Large intestine (tissue), 3 donors: Measurements from ENCODE around the gene VPS37C. TPM values are rescaled to one million over a fixed set of nuclear protein-coding genes. Genes with fewer than 3 reads are reported as not detected.

Source experiments
- DNase-seq, 2 donors: peaks; one replicate each; pipeline versions ENCODE4 v3.0.0 to v3.0.0-alpha.2; 2013
- H3K27ac ChIP-seq: one replicate; pipeline ENCODE4 v1.5.1; 2013; ENCODE audit warnings: low read length
- H3K27me3 ChIP-seq: 2 replicates; pipeline ENCODE4 v1.6.1; 2013; ENCODE audit warnings: low read length; ENCODE audit not compliant: control insufficient read depth, insufficient read depth
- H3K36me3 ChIP-seq: 2 replicates; pipeline ENCODE4 v1.6.1; 2013; ENCODE audit warnings: low read length; ENCODE audit not compliant: control insufficient read depth, insufficient read depth
- H3K4me1 ChIP-seq: one replicate; pipeline ENCODE4 v1.6.1; 2013; ENCODE audit warnings: low read length; ENCODE audit not compliant: control insufficient read depth, insufficient read depth
- H3K4me3 ChIP-seq: one replicate; pipeline ENCODE4 v1.5.1; 2013; ENCODE audit warnings: low read length
- H3K9me3 ChIP-seq: one replicate; pipeline ENCODE4 v1.6.1; 2013; ENCODE audit warnings: mild to moderate bottlenecking, low read depth, low read length, moderate library complexity; ENCODE audit not compliant: control insufficient read depth
- WGBS: methylation state at CpG from one replicate; pipeline ENCODE4 v1.1.5; 2013; ENCODE audit warnings: low lambda C conversion rate; ENCODE audit not compliant: insufficient coverage; 5-methylcytosine and 5-hydroxymethylcytosine counted together
- polyA plus RNA-seq: library from polyadenylated mRNA; unstranded; fragments of 120-200 nt; gene quantifications from one replicate; pipeline ENCODE4 v1.2.1, GENCODE V29; 2013

Gene VPS37C
- polyA plus RNA-seq, 1 donor, result 32.0 TPM

- peaks cover 10% of the 10 kb centered on the region for H3K4me1 ChIP-seq
- WGBS, result no CpG with 5 or more reads among the region's 6 CpGs
- DNase-seq, result no peak
- no peak overlapping the region for H3K27ac ChIP-seq
- H3K4me3 ChIP-seq, result no peak overlapping the region
- H3K27me3 ChIP-seq, result peaks cover 5% of the 10 kb centered on the region
- no peaks in the 10 kb centered on the region for H3K9me3 ChIP-seq
- H3K36me3 ChIP-seq, result no peaks in the 10 kb centered on the region
These were observed 37.1 kb upstream of the VPS37C start for GRCh38 chr11:61198361-61198760.

- Histone ChIP-seq H3K27me3 (no peaks in the 10 kb centered on the region), H3K9me3 (no peaks in the 10 kb centered on the region), H3K4me1 (peaks cover 10% of the 10 kb centered on the region), H3K36me3 (no peaks in the 10 kb centered on the region), H3K27ac (no peak overlapping the region), H3K4me3 (no peak overlapping the region)
- no CpG with 5 or more reads among the region's 7 CpGs for WGBS
- peak; percentile 7 to 44 for DNase-seq
These were observed 34.5 kb upstream of the VPS37C start for GRCh38 chr11:61195719-61196118.

GRCh38 chr11:61194981-61195695 lies 33.9 kb upstream of the VPS37C start:
- H3K4me1 ChIP-seq, result peaks cover 10% of the 10 kb centered on the region
- no peaks in the 10 kb centered on the region for H3K36me3 ChIP-seq
- H3K27ac ChIP-seq, result no peak overlapping the region
- H3K4me3 ChIP-seq, result no peak overlapping the region
- DNase-seq, result peak in 1 of 2 donors; percentile 20
- no peaks in the 10 kb centered on the region for H3K27me3 ChIP-seq
- 0% methylated on average over 1 of the region's 7 CpGs for WGBS
- no peaks in the 10 kb centered on the region for H3K9me3 ChIP-seq

GRCh38 chr11:61194169-61194671 lies 33.0 kb upstream of the VPS37C start:
- H3K27me3 ChIP-seq, result no peaks in the 10 kb centered on the region
- no CpG with 5 or more reads among the region's 12 CpGs for WGBS
- no peak overlapping the region for H3K27ac ChIP-seq
- peaks cover 10% of the 10 kb centered on the region for H3K4me1 ChIP-seq
- H3K36me3 ChIP-seq, result no peaks in the 10 kb centered on the region
- H3K9me3 ChIP-seq, result no peaks in the 10 kb centered on the region
- DNase-seq, result no peak
- H3K4me3 ChIP-seq, result no peak overlapping the region

- Histone ChIP-seq H3K4me1 (peaks cover 10% of the 10 kb centered on the region), H3K9me3 (no peaks in the 10 kb centered on the region), H3K27me3 (no peaks in the 10 kb centered on the region), H3K4me3 (no peak overlapping the region), H3K27ac (no peak overlapping the region), H3K36me3 (no peaks in the 10 kb centered on the region)
- WGBS, result 28% methylated on average over 2 of the region's 12 CpGs
- DNase-seq, result no peak
These were observed 32.4 kb upstream of the VPS37C start for GRCh38 chr11:61193596-61193995.

GRCh38 chr11:61189933-61190332 lies 28.7 kb upstream of the VPS37C start:
- Histone ChIP-seq H3K9me3 (no peaks in the 10 kb centered on the region), H3K4me3 (no peak overlapping the region), H3K27me3 (no peaks in the 10 kb centered on the region), H3K36me3 (no peaks in the 10 kb centered on the region), H3K4me1 (peaks cover 2% of the 10 kb centered on the region), H3K27ac (no peak overlapping the region)
- WGBS, result no CpG with 5 or more reads among the region's 8 CpGs
- no peak for DNase-seq

GRCh38 chr11:61187505-61188130 lies 26.4 kb upstream of the VPS37C start:
- no peaks in the 10 kb centered on the region for H3K27me3 ChIP-seq
- no CpG with 5 or more reads among the region's 11 CpGs for WGBS
- H3K27ac ChIP-seq, result no peak overlapping the region
- no peak overlapping the region for H3K4me3 ChIP-seq
- H3K36me3 ChIP-seq, result no peaks in the 10 kb centered on the region
- H3K4me1 ChIP-seq, result no peaks in the 10 kb centered on the region
- H3K9me3 ChIP-seq, result no peaks in the 10 kb centered on the region
- DNase-seq, result peak; percentile 64 to 65

GRCh38 chr11:61186504-61186903 lies 25.3 kb upstream of the VPS37C start:
- 86% methylated on average over 4 of the region's 8 CpGs for WGBS
- H3K36me3 ChIP-seq, result no peaks in the 10 kb centered on the region

GRCh38 chr11:61183645-61184044 lies 22.4 kb upstream of the VPS37C start:
- no peaks in the 10 kb centered on the region for H3K4me1 ChIP-seq
- 100% methylated on average over 1 of the region's 4 CpGs for WGBS
- no peak overlapping the region for H3K27ac ChIP-seq
- DNase-seq, result no peak
- no peaks in the 10 kb centered on the region for H3K9me3 ChIP-seq
- H3K36me3 ChIP-seq, result no peaks in the 10 kb centered on the region
- H3K27me3 ChIP-seq, result no peaks in the 10 kb centered on the region
- no peak overlapping the region for H3K4me3 ChIP-seq

More at GRCh38 chr11:61186504-61186903, 25.3 kb upstream of the VPS37C start:
- H3K27me3 ChIP-seq, result no peaks in the 10 kb centered on the region
- H3K27ac ChIP-seq, result no peak overlapping the region
- H3K4me1 ChIP-seq, result no peaks in the 10 kb centered on the region
- no peak for DNase-seq
- H3K4me3 ChIP-seq, result no peak overlapping the region
- H3K9me3 ChIP-seq, result no peaks in the 10 kb centered on the region

- 100% methylated on average over 1 of the region's 4 CpGs for WGBS
- Histone ChIP-seq H3K4me1 (no peaks in the 10 kb centered on the region), H3K27ac (no peak overlapping the region), H3K9me3 (no peaks in the 10 kb centered on the region), H3K27me3 (no peaks in the 10 kb centered on the region), H3K4me3 (no peak overlapping the region), H3K36me3 (no peaks in the 10 kb centered on the region)
- DNase-seq, result no peak
These were observed 20.3 kb upstream of the VPS37C start for GRCh38 chr11:61181489-61181888.
